ENCODE measurements around the gene ADISSP.

Gene ADISSP

DNA sequence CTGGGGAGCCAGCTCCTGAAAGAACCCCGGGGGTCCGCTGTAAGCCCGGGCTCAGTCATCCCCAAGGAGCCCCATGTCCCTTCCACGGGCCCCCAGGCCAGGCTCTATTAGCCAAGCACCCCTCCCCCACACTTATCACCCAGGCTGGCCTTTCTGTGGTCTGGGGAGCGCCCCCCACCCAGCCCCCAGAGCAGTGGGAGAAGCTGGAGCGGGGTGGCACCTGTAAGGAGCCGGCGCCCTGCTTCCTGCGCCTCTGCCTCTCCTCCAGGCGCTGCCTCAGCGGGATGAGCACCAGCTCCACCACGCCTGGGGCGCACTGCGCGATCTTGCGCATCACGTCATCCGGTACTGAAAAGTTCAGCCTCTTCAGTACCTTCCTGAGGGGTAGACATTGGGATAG, 11.4 kb upstream of the ADISSP start:
- no peak for DNase-seq

DNA sequence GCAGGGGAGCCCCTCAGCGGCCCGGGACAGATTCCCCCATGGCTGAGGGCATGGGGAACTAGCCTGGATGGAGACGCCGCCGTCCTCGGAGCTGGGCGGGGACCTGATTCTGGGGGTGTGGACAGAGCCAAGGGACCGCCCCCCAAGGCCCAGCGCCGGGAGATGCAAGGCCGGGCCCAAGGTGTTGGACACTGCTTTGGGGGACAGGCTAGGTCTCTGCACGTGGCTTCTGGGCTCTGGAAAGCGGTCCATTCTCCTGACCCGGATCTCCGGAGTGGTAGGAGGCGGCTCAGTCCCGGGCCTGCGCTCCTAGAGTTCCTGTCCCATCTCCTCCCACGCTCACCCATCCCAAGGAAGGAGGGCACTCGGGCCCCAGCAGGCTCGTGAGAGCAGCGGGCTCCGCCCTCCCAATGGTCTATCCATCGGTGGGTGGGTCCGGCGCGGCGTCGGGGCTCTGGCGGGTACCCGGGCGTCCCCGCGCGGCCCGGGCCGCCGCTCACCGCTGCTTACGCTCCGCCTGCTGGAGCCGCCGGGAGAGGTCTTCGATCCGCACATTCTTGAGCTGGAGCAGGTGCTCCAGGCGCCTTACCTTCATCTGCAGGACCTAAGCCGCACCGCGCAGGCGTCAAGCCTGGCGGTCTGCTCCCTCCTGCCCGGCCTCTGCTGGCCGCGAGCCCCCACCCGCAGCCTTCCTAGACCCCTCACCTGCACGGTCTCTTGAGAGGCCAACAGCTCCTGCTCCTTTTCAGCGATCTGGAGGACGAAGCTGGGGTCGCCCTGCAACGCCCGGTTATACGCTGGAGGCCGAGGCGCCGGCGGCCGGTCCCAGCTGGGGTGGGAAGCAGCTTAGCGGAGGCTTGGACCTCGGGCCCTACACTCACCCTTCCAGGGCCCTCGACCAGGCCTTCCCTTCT, 10.4 kb upstream of the ADISSP start:
- DNase-seq = no peak

DNA sequence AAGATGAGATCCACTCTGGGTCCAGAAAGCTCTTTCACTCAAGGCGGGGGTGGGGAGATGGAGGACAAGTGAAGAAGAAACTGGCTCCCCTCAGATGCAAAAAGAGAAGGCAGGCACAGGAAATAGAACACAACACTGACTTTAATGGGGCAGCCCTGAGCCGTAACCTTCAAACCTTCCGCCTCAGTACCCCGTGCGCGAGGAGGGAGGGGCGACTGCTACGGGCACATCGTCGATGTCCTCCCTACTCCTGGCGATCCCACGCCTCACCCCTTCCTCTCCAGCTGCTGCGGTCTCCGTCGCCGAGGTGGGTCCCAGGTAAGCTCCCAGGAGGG, 9.8 kb upstream of the ADISSP start:
- no peak for DNase-seq

DNA sequence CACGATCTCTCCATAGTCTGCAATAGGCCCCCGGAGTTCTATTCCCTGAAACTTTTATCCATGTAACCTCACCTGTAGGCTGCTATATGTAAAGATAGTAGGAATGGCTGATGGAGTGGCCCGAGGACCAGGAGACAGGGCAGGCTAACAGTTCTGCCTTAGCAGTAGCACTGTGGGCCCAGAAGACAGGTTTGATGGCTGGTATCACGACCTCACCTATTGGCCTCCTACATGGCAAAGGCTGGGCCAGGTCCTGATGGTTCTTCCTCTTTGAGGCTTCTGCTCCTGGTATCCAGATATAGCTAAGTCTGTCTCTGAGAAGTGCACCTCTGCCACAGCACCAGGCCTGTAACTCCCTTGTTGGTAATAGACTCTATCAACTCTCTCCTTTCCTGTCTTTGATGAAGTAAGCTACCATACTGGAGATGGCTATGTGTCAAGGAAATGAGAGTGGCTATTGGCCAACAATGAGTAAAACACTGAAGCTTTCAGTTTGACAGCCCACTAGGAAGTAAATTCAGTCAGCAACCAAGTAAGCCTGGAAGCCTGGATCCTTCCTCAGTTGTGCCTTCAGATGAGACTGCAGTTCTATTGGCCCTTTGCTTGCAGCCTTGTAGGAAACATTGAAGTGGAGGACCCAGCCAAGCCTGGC, 8.0 kb upstream of the ADISSP start:
- no peak for DNase-seq

DNA sequence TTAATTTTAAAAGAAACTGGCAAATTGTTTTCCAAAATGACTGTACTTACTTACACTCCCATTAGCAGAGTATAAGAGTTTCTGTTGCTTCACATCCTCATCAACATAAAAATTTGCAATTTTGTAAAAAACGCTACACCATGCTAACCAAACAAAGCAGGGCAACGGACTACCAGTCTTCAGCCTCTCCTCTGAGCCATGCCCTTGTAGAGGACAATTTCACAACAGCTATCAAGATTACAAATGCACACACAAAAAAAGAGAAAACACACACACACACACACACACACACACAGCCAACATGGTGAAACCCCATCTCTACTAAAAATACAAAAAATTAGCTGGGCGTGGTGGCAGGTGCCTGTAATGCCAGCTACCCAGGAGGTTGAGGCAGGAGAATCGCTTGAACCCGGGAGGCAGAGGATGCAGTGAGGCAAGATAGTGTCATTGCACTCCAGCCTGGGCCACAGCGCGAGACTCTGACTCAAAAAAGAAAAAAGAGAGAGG, 4.1 kb upstream of the ADISSP start:
- no peak for DNase-seq

DNA sequence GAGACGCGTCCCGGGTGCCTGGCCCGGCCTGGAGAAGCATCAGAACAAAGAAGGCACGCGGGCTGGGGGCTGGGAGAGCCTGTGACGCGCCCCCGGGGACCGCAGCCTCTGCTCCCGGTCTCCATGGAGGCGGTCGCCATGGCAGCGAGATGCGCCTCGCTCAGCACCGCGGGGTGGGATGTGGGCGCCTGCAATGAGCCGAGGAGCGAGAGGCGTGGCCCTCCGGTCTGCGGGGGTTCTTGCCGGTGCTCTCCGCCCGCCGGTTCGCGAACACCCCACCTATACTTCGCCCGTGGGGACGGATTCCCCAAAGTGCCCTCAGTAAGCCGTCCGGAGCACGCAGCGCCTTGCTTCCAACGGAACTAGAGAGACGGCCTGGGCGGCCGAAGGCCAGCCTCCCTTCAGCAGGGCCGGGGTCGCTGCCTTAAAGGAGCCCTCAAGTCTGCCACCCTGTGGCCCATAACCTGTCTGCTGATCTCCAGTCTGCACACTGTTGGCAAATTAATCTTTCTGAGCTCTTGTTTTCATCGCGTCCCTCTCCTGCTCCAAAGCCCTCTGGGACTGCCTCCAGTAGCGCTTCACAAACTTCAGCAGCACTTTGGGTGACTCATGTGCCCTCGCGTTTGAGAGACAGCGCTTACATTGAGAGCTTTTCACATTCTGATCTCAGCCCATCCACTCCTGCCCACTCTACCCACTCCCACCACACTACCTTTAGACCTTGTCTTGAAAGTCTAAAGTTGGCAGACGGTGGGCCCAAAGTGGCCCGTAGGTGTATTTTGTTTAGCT, 983 bp upstream of the ADISSP start:
- DNase-seq = peak; percentile 25

DNA sequence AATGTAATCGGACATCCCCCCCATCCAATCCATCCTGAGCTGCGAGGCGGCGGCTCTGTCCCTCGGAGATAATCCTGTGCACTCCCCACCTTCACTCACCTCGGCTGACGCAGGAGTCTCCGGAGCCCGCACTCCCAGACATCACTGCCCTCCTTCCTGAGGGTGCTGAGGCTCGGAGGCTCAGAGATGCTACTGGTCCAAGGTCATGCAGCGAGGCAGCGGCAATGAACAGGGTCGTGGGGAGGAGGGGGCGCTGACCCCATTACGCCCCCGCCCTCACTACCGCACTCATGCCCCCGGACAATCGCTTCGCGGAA, 485 bp downstream of the ADISSP start:
- DNase-seq = no peak

DNA sequence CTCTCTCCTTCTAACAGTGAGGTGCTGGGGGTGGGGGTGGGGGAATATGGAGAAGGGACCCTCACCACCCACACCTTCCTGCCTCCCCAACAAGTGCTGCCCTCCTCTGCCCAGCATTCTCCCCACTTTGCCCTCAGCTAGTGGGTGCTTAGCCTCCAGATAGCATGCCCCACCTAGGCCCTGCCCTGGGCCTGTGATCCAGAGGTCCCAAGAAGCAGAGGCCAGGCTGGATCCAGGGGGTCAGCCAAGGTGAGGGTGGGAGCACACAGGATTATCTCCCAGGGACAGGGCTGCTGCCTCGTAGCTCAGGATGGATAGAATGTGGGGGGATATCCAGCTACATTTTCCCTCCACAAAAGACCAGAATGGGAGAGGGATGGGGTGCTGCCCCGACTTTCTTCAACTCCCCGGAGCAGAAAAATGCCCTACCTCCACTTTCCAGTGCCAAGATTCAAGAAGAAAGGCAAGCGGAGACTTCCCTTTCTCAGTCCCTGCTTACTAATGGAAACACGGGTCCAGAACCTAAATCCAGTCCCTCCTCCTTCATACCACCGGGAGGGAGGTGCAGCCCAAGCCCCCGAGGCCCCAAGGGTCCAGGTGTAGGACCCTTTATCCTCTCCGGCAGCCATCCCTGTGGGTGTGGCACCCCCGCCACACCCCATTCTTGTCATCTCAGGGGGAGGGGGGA, 987 bp downstream of the ADISSP start:
- DNase-seq = no peak

DNA sequence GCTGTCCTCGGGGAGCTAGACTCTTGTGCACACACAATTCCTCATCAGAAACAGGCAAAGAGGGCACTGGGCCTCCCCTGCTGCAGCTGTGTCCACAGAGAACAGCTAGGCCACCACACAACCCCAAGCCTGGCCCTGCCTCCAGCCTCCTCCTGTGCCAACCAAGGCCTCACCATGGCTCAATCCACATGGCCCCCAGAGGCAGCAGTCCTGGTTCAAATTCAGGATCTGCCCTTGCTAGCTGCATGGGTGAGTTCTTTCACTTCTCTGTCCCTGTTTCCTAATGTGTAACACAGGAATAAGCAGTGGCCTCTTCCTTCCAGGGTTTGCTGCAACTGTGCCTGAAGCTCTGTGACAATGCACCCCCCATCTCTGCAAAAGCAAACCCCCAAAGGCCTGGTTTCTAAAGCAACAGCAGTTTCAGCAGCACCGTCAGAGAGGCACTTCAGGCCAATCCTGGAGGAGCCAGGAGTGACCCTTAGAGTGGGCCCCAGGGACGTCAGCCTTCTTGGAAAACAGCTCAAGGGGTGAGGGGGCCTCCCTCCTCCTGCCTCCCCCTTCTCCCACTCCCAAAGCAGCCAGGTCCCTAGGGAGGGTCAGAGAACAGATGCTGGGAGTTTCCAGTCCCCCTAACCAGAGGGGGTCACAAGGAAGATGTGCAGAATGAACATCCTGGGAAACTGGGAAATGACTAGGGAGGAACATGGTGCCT, 2.2 kb downstream of the ADISSP start:
- no peak for DNase-seq

DNA sequence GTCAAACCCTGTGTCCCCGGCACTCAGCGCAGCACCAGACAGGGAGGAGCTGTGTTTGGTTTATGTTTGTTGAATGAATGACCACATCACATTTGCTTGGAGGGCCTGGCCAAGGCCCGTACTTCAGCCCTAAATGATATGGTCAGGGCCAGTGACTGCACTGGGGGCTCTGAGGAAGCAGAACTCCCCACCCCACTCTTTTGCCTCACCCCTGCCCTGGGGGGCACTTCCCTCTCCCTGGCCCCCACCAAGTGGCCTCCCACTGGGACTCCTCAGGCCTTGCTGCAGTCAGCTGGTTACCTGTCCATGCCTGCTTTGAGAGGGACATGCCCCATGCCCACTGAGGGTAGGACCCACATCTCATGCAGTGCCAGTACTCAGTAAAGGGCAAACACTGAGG, 2.9 kb downstream of the ADISSP start:
- no peak for DNase-seq

DNA sequence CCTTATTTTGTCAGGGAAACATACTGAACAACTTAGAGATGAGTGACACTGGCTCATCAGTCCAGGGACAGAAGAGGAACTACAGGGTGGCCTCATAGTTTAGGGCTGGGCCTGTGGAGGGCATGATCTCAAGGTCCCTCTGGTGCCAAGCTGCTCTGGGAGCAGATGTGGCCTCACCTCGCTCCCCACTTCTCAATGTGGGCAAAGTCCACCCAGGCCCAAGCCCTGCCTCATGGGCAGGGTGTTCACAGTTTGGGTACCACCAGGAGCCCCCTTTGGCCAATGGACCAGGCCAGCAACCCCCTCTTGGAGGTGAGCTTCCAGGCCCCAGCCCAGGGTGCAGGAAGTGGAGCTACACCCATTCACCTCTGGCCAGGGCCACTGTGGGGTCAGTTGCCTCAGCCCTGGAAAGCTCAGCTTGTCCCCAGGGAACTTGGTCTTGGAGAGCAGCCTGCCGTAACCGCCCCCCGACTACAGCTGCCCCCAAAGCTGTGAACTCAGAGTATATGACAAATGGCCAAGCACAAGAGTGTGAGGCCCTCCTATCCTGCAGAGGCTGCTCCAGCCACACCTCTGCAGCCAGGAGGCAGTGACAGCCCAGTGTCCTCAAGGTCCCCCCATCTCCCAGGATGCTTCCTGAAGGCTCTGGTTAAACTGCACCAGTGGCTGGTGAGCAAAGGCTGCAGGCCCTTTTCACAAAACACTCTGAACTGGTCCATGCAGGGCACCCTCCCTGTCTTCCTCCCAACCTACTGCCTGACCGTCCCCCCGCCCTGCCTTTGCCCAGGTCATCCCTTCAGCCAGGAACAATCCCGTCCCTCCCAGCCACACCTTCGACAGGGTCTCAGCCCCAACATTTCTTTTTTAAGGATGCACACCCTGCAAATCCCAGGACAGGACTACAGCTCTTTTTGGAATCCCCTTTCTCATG, 3.6 kb downstream of the ADISSP start:
- DNase-seq = no peak

DNA sequence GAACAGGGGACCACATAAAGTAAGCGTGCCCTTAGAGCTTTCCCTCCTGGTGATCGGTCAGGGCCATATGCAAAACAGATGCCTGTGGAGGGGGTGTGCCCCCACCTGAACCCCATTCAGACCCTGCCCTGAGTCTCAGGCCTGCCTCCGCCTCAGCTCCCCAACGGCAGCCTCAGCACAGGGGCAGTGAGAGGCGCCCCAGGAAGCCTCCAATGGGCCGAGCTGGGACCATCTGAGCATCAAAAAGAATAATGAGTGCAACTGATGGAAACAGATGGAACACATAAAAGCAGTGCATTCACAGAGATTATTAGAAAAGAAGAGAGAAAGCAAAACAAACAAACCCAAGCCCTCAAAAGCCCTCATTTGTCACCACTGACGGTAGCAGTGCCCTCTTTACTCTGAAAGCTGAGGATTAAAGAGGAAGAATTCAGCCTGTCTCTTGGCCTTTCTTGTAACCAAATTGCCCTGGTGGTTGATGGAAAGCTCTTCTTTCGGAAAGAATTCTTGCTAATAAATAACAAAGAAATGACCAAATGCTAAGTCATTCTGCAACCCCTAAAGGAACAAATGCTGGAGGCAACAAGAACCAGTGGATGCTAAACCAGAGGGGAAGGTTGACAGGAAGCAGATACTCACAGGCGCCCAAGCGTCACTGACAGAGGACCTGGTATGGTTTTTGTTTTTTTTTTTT, 6.8 kb downstream of the ADISSP start:
- DNase-seq = no peak

DNA sequence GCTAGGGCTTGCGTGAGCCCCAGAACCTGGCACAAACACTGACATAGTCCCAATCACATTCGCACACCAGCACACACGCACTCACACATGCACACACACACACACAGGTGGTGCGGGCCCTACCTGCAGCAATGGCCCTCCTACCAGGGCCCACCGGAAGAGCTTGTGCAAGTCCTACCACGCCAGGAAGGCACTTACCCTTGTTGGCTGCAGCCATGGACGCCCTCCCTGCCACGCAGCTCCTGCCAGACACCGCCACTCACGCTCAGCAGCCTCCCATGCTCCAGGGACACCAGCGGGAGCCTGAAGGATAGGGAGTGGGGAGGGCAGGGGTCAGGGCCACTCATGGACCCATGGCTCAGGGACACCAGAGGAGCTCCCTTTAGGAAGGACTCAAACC, 7.7 kb downstream of the ADISSP start:
- no peak for DNase-seq

DNA sequence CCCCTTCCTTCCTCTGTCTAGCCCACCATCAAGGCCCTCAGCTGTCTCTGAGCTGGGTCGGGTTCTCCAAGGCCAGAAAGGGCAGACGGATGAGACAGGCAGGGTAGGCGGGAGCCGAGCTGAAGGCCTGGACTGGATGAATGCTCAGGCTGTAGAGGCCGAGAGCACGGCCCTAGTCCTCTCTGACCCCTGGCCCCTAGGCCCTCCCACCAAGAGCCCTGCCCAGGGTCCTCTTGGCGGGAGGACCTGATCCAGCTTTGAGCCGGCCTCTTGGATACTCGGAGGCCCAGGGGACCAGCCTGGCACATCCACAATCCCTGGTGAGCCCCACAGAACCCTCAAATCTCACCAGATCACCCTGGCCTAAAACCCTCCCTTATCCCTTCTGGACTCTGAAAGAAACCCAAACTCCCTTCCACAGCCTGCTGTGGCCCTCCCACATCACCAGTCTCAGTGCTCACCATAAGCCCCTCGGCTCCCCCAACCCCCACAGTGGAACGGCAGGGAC, 8.2 kb downstream of the ADISSP start:
- DNase-seq = no peak

DNA sequence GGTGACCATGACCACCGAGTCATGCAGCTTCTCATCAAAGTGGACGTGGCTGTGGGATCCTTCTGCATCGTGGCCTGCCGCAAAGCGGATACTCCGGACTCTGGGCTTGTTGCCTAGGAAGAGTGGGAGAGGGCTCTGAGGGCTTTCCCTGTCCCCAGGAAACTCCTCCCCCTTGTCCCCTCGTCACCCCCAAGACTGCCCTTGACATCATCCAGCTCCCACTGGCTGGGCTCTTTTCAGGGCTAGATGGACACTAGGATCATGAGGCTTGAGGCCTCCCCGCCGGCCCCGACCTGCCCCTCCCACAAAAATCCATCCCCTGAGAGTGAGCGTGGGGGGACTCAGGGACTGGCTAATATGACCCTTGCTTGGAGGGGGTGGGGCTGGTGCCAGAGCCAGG, 9.0 kb downstream of the ADISSP start:
- DNase-seq = no peak

DNA sequence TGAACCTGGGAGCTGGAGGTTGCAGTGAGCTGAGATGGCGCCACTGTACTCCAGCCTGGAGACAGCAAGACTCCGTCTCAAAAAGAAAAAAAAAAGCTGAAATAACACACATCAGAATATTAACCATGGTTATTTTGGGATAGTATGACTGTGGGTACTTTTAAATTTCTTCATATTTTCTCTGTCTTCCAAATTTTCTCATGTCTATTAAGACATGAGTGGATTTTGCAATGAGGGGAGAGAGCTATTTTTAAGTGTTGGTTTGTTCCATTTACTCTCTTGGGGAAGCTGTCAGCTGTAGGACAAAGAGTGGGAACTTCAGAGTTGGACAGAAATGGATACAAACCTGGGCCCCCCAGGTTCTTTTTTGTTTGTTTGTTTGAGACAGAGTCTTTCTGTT, 10.3 kb downstream of the ADISSP start:
- DNase-seq = no peak

DNA sequence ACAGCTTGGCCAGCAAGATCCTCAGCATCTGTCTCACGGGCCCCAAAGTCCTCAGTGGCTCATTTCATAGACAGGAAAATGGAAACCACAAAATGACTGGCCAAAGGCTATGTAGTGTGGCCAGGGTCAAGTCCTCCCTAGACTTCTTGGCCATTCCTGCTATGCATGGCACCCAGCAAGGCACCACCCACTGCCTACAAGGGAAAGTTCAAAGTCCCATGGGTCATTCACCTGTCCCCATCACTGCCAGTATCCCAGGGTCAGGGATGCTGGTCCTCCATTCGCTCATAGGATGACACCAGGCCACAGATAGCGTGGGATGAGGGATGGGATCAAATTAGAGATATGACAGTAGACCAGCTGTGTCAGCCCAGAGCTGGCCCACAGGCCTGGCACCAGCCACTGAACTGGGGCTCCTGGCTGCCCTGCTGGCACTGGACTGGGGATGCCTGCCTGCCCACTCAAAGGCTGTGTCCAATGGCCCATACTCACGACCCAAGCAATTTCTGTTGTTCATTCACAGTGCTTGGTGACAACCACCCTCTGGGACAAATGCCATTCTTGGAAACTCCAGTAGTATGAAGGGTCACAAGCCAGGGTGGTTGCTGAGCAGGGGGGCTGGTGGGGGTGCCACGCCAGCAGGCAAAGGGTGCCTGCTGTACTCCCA, 11.6 kb downstream of the ADISSP start:
- DNase-seq = no peak

DNA sequence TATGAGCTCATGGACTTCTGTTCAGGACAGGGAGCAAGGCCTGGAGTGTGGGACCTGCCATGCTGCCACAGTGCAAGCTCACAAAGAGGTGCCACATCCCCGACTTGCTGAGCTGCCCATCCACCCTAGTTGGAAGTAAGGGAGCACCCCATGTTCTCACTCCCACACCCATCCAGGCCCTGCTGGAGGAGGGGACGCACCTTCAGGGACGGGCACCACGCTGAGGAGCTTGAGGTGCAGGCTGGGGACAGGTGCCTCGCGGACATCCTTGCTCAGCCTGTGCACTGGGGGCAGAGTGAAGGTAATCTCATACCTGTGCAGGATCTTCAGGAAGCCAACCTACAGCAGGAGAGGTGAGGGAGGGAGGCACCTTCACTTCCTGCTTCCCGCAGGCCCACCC, 12.3 kb downstream of the ADISSP start:
- DNase-seq = no peak

DNA sequence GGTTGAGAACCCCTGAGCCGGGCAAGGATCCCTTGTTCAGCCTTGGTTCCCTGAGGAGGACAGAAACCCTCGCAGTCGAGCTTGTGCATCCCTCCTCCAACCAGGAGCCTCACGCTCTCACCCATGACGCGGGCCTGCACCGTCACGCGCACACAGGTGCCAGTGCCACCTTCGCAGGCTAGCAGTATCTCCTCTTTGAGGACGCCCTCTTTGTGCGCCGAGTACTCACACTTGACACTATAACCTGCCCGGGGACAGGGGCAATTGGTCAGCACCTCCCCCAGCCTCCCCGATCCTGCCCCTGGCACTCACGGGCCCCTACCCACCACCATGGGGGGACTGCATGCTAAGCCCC, 13.3 kb downstream of the ADISSP start:
- no peak for DNase-seq
